Activated CD8-positive, alpha-beta T cell treated with anti-CD3 and anti-CD28 coated beads, Interleukin-2, amount 10 ng/mL, durations not matched to agents 7 days and 5 days (primary cell): ENCODE data around the gene CBFA2T3. TPM values are rescaled to one million over a fixed set of nuclear protein-coding genes. Genes with fewer than 3 reads are reported as not detected.

ENCODE experiments used
- ATAC-seq: fragments of 150-1000 bp; cut with Tn5 transposase; one replicate; pipeline ENCODE4 v1.10.0; 2021; ENCODE audit warnings: moderate library complexity
- CTCF ChIA-PET: fragments of 350-600 bp; sonication (Branson Sonifier 250); formaldehyde crosslinking; loops from one replicate; lab custom pipeline; 2021; ENCODE audit warnings: antibody characterized with exemption; lab: Charles Lee
- POLR2A ChIA-PET: fragments of 350-600 bp; sonication (Branson Sonifier 250); formaldehyde crosslinking; loops from one replicate; lab custom pipeline; 2021; ENCODE audit warnings: antibody characterized with exemption; lab: Charles Lee
- DNase-seq: peaks from one replicate; pipeline ENCODE4 v3.0.0-alpha.2; 2020
- H3K27ac Mint-ChIP-seq: one replicate; pipeline ENCODE4 v1.8.0; 2021; ENCODE audit warnings: mild to moderate bottlenecking, mixed read lengths
- H3K27me3 Mint-ChIP-seq: one replicate; pipeline ENCODE4 v1.8.0; 2021; ENCODE audit warnings: low read depth, mixed read lengths
- H3K36me3 Mint-ChIP-seq: one replicate; pipeline ENCODE4 v1.8.0; 2021; ENCODE audit warnings: low read depth, mixed read lengths
- H3K4me1 Mint-ChIP-seq: one replicate; pipeline ENCODE4 v1.8.0; 2021; ENCODE audit warnings: low read depth, mixed read lengths
- H3K4me3 Mint-ChIP-seq: one replicate; pipeline ENCODE4 v1.8.0; 2021; ENCODE audit warnings: mild to moderate bottlenecking, mixed read lengths
- H3K9me3 Mint-ChIP-seq: one replicate; pipeline ENCODE4 v1.8.0; 2022; ENCODE audit warnings: mixed read lengths; ENCODE audit not compliant: insufficient read depth
- total RNA-seq, 2 experiments: library from RNA; stranded (reverse); gene quantifications; one replicate each; pipeline ENCODE4 v1.2.3, GENCODE V29; 2021

CBFA2T3 gene
- total RNA-seq, 2 experiments from 2014 or later, result not detected

GRCh38 chr16:88862968-88863367 lies 114.0 kb downstream of the CBFA2T3 start:
- Mint-ChIP-seq H3K9me3 (no peaks in the 10 kb centered on the region), H3K4me3 (no peak overlapping the region), H3K27me3 (no peaks in the 10 kb centered on the region), H3K4me1 (peaks cover 7% of the 10 kb centered on the region), H3K27ac (peak overlapping the region; percentile 51), H3K36me3 (peaks cover 19% of the 10 kb centered on the region)
- no peak for ATAC-seq
- ChIA-PET CTCF (no interaction called here), POLR2A (interaction anchor here (1.6 kb wide), 1 partner anchor 8 kb away, joined by 3 read pairs; no protein-coding TSS in a partner anchor)
- DNase-seq, result no peak

GRCh38 chr16:88861359-88861758 lies 115.6 kb downstream of the CBFA2T3 start:
- Mint-ChIP-seq H3K9me3 (no peaks in the 10 kb centered on the region), H3K27me3 (no peaks in the 10 kb centered on the region), H3K4me1 (peaks cover 11% of the 10 kb centered on the region), H3K27ac (no peak overlapping the region), H3K36me3 (peaks cover 21% of the 10 kb centered on the region), H3K4me3 (no peak overlapping the region)
- no peak for ATAC-seq
- ChIA-PET CTCF (no interaction called here), POLR2A (no interaction called here)
- DNase-seq, result no peak

GRCh38 chr16:88859381-88860091 lies 117.5 kb downstream of the CBFA2T3 start:
- ATAC-seq, result no peak
- H3K9me3 Mint-ChIP-seq, result no peaks in the 10 kb centered on the region
- no peak overlapping the region for H3K27ac Mint-ChIP-seq
- peaks cover 25% of the 10 kb centered on the region for H3K4me1 Mint-ChIP-seq
- DNase-seq, result no peak
- ChIA-PET POLR2A (no interaction called here), CTCF (interaction anchor here (2.1 to 2.9 kb wide), 2 partner anchors 44 to 48 kb away, joined by 12 to 42 read pairs; partner anchors contain the start of gene APRT)
- no peaks in the 10 kb centered on the region for H3K27me3 Mint-ChIP-seq
- H3K4me3 Mint-ChIP-seq, result no peak overlapping the region
- peaks cover 24% of the 10 kb centered on the region for H3K36me3 Mint-ChIP-seq

GRCh38 chr16:88857728-88858339 lies 119.2 kb downstream of the CBFA2T3 start:
- peaks cover 24% of the 10 kb centered on the region for H3K36me3 Mint-ChIP-seq
- H3K27me3 Mint-ChIP-seq, result no peaks in the 10 kb centered on the region
- peak overlapping the region; percentile 94 for H3K27ac Mint-ChIP-seq
- peak; percentile 84 for DNase-seq
- CTCF ChIA-PET, result interaction anchor here (0.6 to 2.9 kb wide), 21 partner anchors 11 to 383 kb away, joined by 3 to 42 read pairs (median 4); partner anchors contain the start of genes APRT and ZNF778
- H3K9me3 Mint-ChIP-seq, result no peaks in the 10 kb centered on the region
- POLR2A ChIA-PET, result interaction anchor here (0.8 to 2.7 kb wide), 6 partner anchors 11 to 77 kb away, joined by 3 to 11 read pairs (median 6); partner anchors contain the start of gene APRT
- H3K4me3 Mint-ChIP-seq, result peak overlapping the region; percentile 97
- ATAC-seq, result peak; percentile 71
- H3K4me1 Mint-ChIP-seq, result peaks cover 28% of the 10 kb centered on the region

GRCh38 chr16:88856828-88857727 lies 119.9 kb downstream of the CBFA2T3 start, which contains the start of the genes GALNS and TRAPPC2L:
Gene GALNS (minus strand): TSS chr16:88856947. CDS start chr16:88856877, 70 bp downstream.
Gene TRAPPC2L (plus strand): TSS chr16:88857127. CDS start chr16:88857151, 24 bp downstream.
- H3K4me1 Mint-ChIP-seq, result peaks cover 28% of the 10 kb centered on the region
- peak; percentile 99 for DNase-seq

GRCh38 chr16:88856122-88856827 lies 120.7 kb downstream of the CBFA2T3 start:
- H3K27ac Mint-ChIP-seq, result peak overlapping the region; percentile 94
- DNase-seq, result peak; percentile 23
- no peaks in the 10 kb centered on the region for H3K27me3 Mint-ChIP-seq
- ChIA-PET POLR2A (interaction anchor here (0.6 to 2.7 kb wide), 4 partner anchors 9 to 76 kb away, joined by 3 to 11 read pairs (median 5); no protein-coding TSS in a partner anchor), CTCF (interaction anchor here (1.0 to 2.9 kb wide), 6 partner anchors 38 to 361 kb away, joined by 4 to 42 read pairs (median 6); partner anchors contain the start of genes APRT and ZNF778)
- H3K4me1 Mint-ChIP-seq, result peaks cover 28% of the 10 kb centered on the region
- H3K36me3 Mint-ChIP-seq, result peaks cover 24% of the 10 kb centered on the region
- ATAC-seq, result no peak
- peak overlapping the region; percentile 97 for H3K4me3 Mint-ChIP-seq
- H3K9me3 Mint-ChIP-seq, result no peaks in the 10 kb centered on the region

More at GRCh38 chr16:88856828-88857727, 119.9 kb downstream of the CBFA2T3 start, which contains the start of the genes GALNS and TRAPPC2L:
- ATAC-seq, result peak; percentile 86
- Mint-ChIP-seq H3K4me3 (peak within 1 kb of the TSS; percentile 97), H3K36me3 (peaks cover 24% of the 10 kb centered on the region), H3K9me3 (no peaks in the 10 kb centered on the region), H3K27ac (peak within 1 kb of the TSS; percentile 94), H3K27me3 (no peaks in the 10 kb centered on the region)
- CTCF ChIA-PET, result interaction anchor here (0.6 to 2.9 kb wide), 20 partner anchors 10 to 383 kb away, joined by 3 to 42 read pairs (median 4); partner anchors contain the start of genes APRT and ZNF778
- POLR2A ChIA-PET, result interaction anchor here (0.6 to 2.7 kb wide), 7 partner anchors 10 to 76 kb away, joined by 3 to 11 read pairs (median 4); partner anchors contain the start of gene APRT

- CTCF ChIA-PET, result no interaction called here
- Mint-ChIP-seq H3K4me3 (peak overlapping the region; percentile 74), H3K36me3 (peaks cover 19% of the 10 kb centered on the region), H3K9me3 (no peaks in the 10 kb centered on the region), H3K27me3 (no peaks in the 10 kb centered on the region), H3K27ac (peak overlapping the region; percentile 64), H3K4me1 (peaks cover 28% of the 10 kb centered on the region)
- ATAC-seq (no peak), DNase-seq (no peak)
- POLR2A ChIA-PET, result interaction anchor here (0.6 to 2.7 kb wide), 2 partner anchors 43 to 46 kb away, joined by 3 to 11 read pairs; no protein-coding TSS in a partner anchor
These were observed 121.3 kb downstream of the CBFA2T3 start for GRCh38 chr16:88855736-88856121.

GRCh38 chr16:88855176-88855575 lies 121.8 kb downstream of the CBFA2T3 start:
- ATAC-seq (no peak), DNase-seq (no peak)
- peaks cover 16% of the 10 kb centered on the region for H3K36me3 Mint-ChIP-seq
- H3K9me3 Mint-ChIP-seq, result no peaks in the 10 kb centered on the region
- peaks cover 28% of the 10 kb centered on the region for H3K4me1 Mint-ChIP-seq
- ChIA-PET POLR2A (interaction anchor here (0.6 to 0.9 kb wide), 2 partner anchors 8 to 42 kb away, joined by 3 read pairs; no protein-coding TSS in a partner anchor), CTCF (no interaction called here)
- peak overlapping the region; percentile 23 for H3K27ac Mint-ChIP-seq
- no peaks in the 10 kb centered on the region for H3K27me3 Mint-ChIP-seq
- H3K4me3 Mint-ChIP-seq, result peak overlapping the region; percentile 56

- no peaks in the 10 kb centered on the region for H3K27me3 Mint-ChIP-seq
- H3K4me3 Mint-ChIP-seq, result peak overlapping the region; percentile 56
- peaks cover 28% of the 10 kb centered on the region for H3K4me1 Mint-ChIP-seq
- no peak for ATAC-seq
- no peaks in the 10 kb centered on the region for H3K9me3 Mint-ChIP-seq
- H3K36me3 Mint-ChIP-seq, result peaks cover 11% of the 10 kb centered on the region
- peak; percentile 46 for DNase-seq
- ChIA-PET CTCF (no interaction called here), POLR2A (interaction anchor here (0.5 to 0.9 kb wide), 2 partner anchors 9 to 805 kb away, joined by 3 read pairs; no protein-coding TSS in a partner anchor)
- H3K27ac Mint-ChIP-seq, result peak overlapping the region; percentile 43
These were observed 122.5 kb downstream of the CBFA2T3 start for GRCh38 chr16:88854306-88855111.
